Right lobe of liver (tissue), 6 donors: ENCODE results near the gene ATXN10. TPM values are rescaled to one million over a fixed set of nuclear protein-coding genes. Genes with fewer than 3 reads are reported as not detected.
"Not testable (repeated sequence)": the region's sequence is repeated elsewhere in the genome, so short reads cannot be mapped to it uniquely, and the experiment has no call there.

ENCODE experiments used
- ATAC-seq, 4 donors: fragments of 200-7000 bp; cut with Tn5 transposase; one replicate each; pipeline ENCODE4 v1.9.1; 2020; ENCODE audit warnings: mild to moderate bottlenecking in 4 of 4, moderate library complexity in 4 of 4
- DNase-seq, 3 donors: peaks; one replicate each; pipeline ENCODE4 v3.0.0-alpha.2; 2020
- H3K27ac ChIP-seq, 3 donors: fragments of 200-600 bp; one replicate each; pipeline ENCODE4 v1.8.0; 2022
- H3K27me3 ChIP-seq, 2 donors: fragments of 200-600 bp; one replicate each; pipeline ENCODE4 v1.8.0; 2022
- H3K36me3 ChIP-seq, 4 donors: fragments of 200-600 bp; sonication (generic) in 1 of 4; one replicate each; pipeline versions ENCODE4 v1.5.1 to v1.8.0; 2017 to 2022; ENCODE audit warnings: control low read depth in 1 of 4
- H3K4me1 ChIP-seq, 4 donors: fragments of 200-600 bp; sonication (generic) in 1 of 4; one replicate each; pipeline versions ENCODE4 v1.5.1 to v1.8.0; 2017 to 2022; ENCODE audit warnings: control low read depth in 1 of 4
- H3K4me3 ChIP-seq, 3 donors: fragments of 200-600 bp; one replicate each; pipeline ENCODE4 v1.8.0; 2022
- H3K9me3 ChIP-seq, 4 donors: fragments of 200-600 bp; sonication (generic) in 1 of 4; one replicate each; pipeline versions ENCODE4 v1.5.1 to v1.8.0; 2017 to 2022; ENCODE audit warnings: control low read depth in 1 of 4
- CTCF ChIP-seq, 4 donors: fragments of 200-600 bp in 3 of 4; fragments of 450-650 bp in 1 of 4; IDR thresholded peaks; one replicate each; pipeline versions ENCODE4 v1.5.1 to v1.8.0; 2016 to 2022; ENCODE audit warnings: antibody characterized with exemption in 4 of 4, mild to moderate bottlenecking in 2 of 4
- POLR2A ChIP-seq: fragments of 450-650 bp; IDR thresholded peaks from one replicate; pipeline ENCODE4 v1.6.1; 2017; ENCODE audit warnings: antibody characterized with exemption, mild to moderate bottlenecking
- WGBS: methylation state at CpG from one replicate; pipeline ENCODE4 v1.1.6; 2018; ENCODE audit warnings: low coverage, low lambda C conversion rate; ENCODE audit not compliant: insufficient coverage; ENCODE audit errors: missing lambda C conversion rate; 5-methylcytosine and 5-hydroxymethylcytosine counted together
- intact Hi-C, 2 donors: fragments of 100-400 bp; cut with DNase I; formaldehyde crosslinking; loops; one replicate each; pipeline versions ENCODE4 v1.11.2 to v1.14.1; 2022
- total RNA-seq, 6 experiments: library from RNA; depleted of rRNA in 2 of 6; stranded (reverse); fragments of >200 nt in 2 of 6; fragmentation: NEBNext Ultra II Directional in 3 of 6; extraction: Animal tissue kit (Norgen Biotek cat#: 25700) in 3 of 6; gene quantifications; one replicate each; pipeline versions ENCODE4 v1.1.0 to v1.2.4, GENCODE V29; 2016 to 2023
- donor health status: DM: no; HTN: yes; CAD: no.
- donor health status: DM: no; HTN: no; CAD: no.
- donor health status: DM: no; HTN: no; CAD: no.
- donor health status: DM: no; HTN: yes; CAD: no.
- donor health status: DM: no; HTN: yes; CAD: no.

Gene ATXN10
- total RNA-seq, 6 experiments from 2014 or later, result 70.0 to 118 (median 84.3) TPM

- intact Hi-C loops, result no loop called here
- Histone ChIP-seq H3K27me3 (no peaks in the 10 kb centered on the region), H3K27ac (no peak overlapping the region), H3K4me3 (no peak overlapping the region), H3K4me1 (no peaks in the 10 kb centered on the region), H3K9me3 (peaks cover 0 to 3% (median 0%) of the 10 kb centered on the region in 4 donors), H3K36me3 (no peaks in the 10 kb centered on the region)
- ATAC-seq (no peak), DNase-seq (no peak)
- WGBS, result 98% methylated on average over 3 of the region's 3 CpGs
- TF ChIP-seq POLR2A, result no peak
- TF ChIP-seq CTCF (IDR thresholded peaks at IDR 0.05), result no peak
These were observed 121.5 kb downstream of the ATXN10 start for GRCh38 chr22:45793161-45793560.

GRCh38 chr22:45793892-45794291, 122.3 kb downstream of the ATXN10 start:
- H3K36me3 ChIP-seq, result no peaks in the 10 kb centered on the region
- intact Hi-C loops, result no loop called here
- DNase-seq (no peak), ATAC-seq (no peak)
- TF ChIP-seq POLR2A, result no peak
- no peak for TF ChIP-seq CTCF (IDR thresholded peaks at IDR 0.05)
- H3K9me3 ChIP-seq, result peaks cover 0 to 3% (median 0%) of the 10 kb centered on the region in 4 donors
- H3K4me1 ChIP-seq, result no peaks in the 10 kb centered on the region
- WGBS, result 94% methylated on average over 2 of the region's 2 CpGs
- H3K4me3 ChIP-seq, result no peak overlapping the region
- H3K27me3 ChIP-seq, result no peaks in the 10 kb centered on the region
- H3K27ac ChIP-seq, result no peak overlapping the region

- H3K36me3 ChIP-seq, H3K27me3 ChIP-seq, H3K27ac ChIP-seq, H3K9me3 ChIP-seq, intact Hi-C loops, H3K4me3 ChIP-seq, DNase-seq, H3K4me1 ChIP-seq, ATAC-seq: not testable (repeated sequence)
- WGBS, result 95% methylated on average over 5 of the region's 9 CpGs
These were observed 124.4 kb downstream of the ATXN10 start for GRCh38 chr22:45796009-45796408.

- ATAC-seq (no peak), DNase-seq (no peak)
- peaks cover 0 to 3% (median 0%) of the 10 kb centered on the region in 4 donors for H3K9me3 ChIP-seq
- no peaks in the 10 kb centered on the region for H3K4me1 ChIP-seq
- no peaks in the 10 kb centered on the region for H3K36me3 ChIP-seq
- TF ChIP-seq CTCF (IDR thresholded peaks at IDR 0.05) (no peak), POLR2A (no peak)
- 93% methylated on average over 2 of the region's 2 CpGs for WGBS
- H3K27me3 ChIP-seq, result no peaks in the 10 kb centered on the region
- H3K27ac ChIP-seq, result no peak overlapping the region
- intact Hi-C loops, result no loop called here
- H3K4me3 ChIP-seq, result no peak overlapping the region
These were observed 127.7 kb downstream of the ATXN10 start for GRCh38 chr22:45799291-45799690.

GRCh38 chr22:45802054-45802453, 130.4 kb downstream of the ATXN10 start:
- ATAC-seq (no peak), DNase-seq (no peak)
- intact Hi-C loops, result no loop called here
- 78% methylated on average over 4 of the region's 4 CpGs for WGBS
- Histone ChIP-seq H3K4me1 (no peaks in the 10 kb centered on the region), H3K27me3 (no peaks in the 10 kb centered on the region), H3K9me3 (no peaks in the 10 kb centered on the region), H3K4me3 (no peak overlapping the region), H3K27ac (no peak overlapping the region), H3K36me3 (no peaks in the 10 kb centered on the region)
- TF ChIP-seq CTCF (IDR thresholded peaks at IDR 0.05) (no peak), POLR2A (no peak)
